ENCODE measurements around the gene GJA4. TPM values are rescaled to one million over a fixed set of nuclear protein-coding genes. Genes with fewer than 3 reads are reported as not detected.

Gene GJA4
- total RNA-seq, 2 donors from 2014 or later: 41.3 to 64.2 TPM

- no peaks in the 10 kb centered on the region for H3K27me3 ChIP-seq (replicated peaks; ENCODE audit: insufficient read depth)
- no peak overlapping the region for H3K4me3 ChIP-seq
These were observed 50.8 kb downstream of the GJA4 start for GRCh38 chr1:34843392-34844251.

DNA sequence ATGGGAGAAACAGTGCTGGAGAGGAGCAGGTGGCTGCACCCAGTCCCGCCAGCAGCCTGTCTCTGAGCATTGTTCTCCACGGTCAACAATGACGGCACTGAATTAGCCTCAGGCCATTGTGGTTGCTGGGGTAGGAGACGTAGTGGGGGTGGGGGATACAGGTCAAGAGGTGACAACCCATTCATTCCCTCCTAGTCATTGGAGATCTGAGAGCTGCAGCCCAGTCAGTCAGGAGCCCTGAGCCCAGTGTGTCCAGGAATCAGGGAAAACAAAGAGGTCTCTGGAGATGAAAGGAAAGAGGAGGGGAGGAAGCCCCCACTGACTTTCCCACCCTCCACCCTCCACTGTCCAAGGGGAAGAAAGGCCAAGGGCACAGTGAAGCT, 51.4 kb downstream of the GJA4 start:
- Histone ChIP-seq H3K27ac (no peak overlapping the region), H3K36me3 (no peaks in the 10 kb centered on the region), H3K4me3 (no peak overlapping the region), H3K4me1 (ENCODE audit: control insufficient read depth in 1 of 2, low read depth in 2 of 2) (peaks cover 0 to 5% of the 10 kb centered on the region in 2 donors), H3K27me3 (replicated peaks; ENCODE audit: insufficient read depth) (no peaks in the 10 kb centered on the region), H3K9me3 (no peaks in the 10 kb centered on the region)
- TF ChIP-seq CTCF (IDR thresholded peaks at IDR 0.05): no peak
- ATAC-seq (ENCODE audit: insufficient number of reproducible peaks, low FRiP score, low read depth): no peak
- no peak for DNase-seq (ENCODE audit: low spot score)

More at GRCh38 chr1:34843392-34844251, 50.8 kb downstream of the GJA4 start:
- no peak overlapping the region for H3K27ac ChIP-seq
- peaks cover 0 to 5% of the 10 kb centered on the region in 2 donors for H3K4me1 ChIP-seq (ENCODE audit: control insufficient read depth in 1 of 2, low read depth in 2 of 2)
- no peak for DNase-seq (ENCODE audit: low spot score)
- no peaks in the 10 kb centered on the region for H3K9me3 ChIP-seq
- no peaks in the 10 kb centered on the region for H3K36me3 ChIP-seq
- TF ChIP-seq CTCF (IDR thresholded peaks at IDR 0.05): no peak
- ATAC-seq (ENCODE audit: insufficient number of reproducible peaks, low FRiP score, low read depth): no peak

Other genes with a start within 250 kb of the GJA4 start
- not detected for gene GJB5, start 38.0 kb upstream of the GJA4 start, total RNA-seq
- not detected for gene GJB4, start 33.3 kb upstream of the GJA4 start, total RNA-seq
- under 1 TPM; 0.28 to 0.54 TPM for gene GJB3, start 11.8 kb upstream of the GJA4 start, total RNA-seq
- gene SMIM12, start 66.8 kb downstream of the GJA4 start, total RNA-seq: 10 to 100 TPM; 30.1 to 33.5 TPM
- gene DLGAP3, start 136.7 kb downstream of the GJA4 start, total RNA-seq: under 1 TPM; 0.14 to 0.21 TPM
- 10 to 100 TPM; 44.5 to 47.3 TPM for gene TMEM35B, start 192.3 kb downstream of the GJA4 start, total RNA-seq
- gene ZMYM6, start 238.9 kb downstream of the GJA4 start, total RNA-seq: 10 to 100 TPM in 1 of 2 donors, 1 to 10 TPM in 1; 8.3 to 31.7 TPM

All from thoracic aorta (tissue), 2 donors.